NCI-H2081 treated with DMSO at 0.1 percent for 48 hours (cell line): ENCODE data around the gene KRT71.

Experiments used
- DNase-seq: peaks from one replicate; lab custom pipeline; 2025; lab: John Stamatoyannopoulos, UW

The KRT71 gene

DNA sequence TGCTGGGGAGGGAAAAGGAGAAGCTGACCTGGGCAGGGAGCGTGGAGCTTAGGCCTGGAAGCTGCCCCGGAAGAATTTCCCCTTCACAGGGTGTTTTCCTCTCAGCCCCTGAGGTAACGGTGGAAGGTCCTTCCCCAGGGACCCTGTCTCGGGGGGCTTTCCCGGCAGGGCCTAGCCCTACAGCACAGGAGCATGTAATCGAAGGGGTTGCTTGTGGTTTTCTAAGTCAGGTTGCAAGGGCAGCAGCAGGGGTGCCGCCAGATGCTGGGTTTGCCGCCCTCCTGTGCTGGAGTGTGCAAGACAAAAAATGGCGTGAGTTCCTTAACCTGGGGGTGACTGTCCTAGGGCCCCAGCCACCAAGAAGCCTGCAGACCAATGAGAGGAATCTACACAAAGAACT is 22.3 kb upstream of the KRT71 start:
- no peak for DNase-seq

DNA sequence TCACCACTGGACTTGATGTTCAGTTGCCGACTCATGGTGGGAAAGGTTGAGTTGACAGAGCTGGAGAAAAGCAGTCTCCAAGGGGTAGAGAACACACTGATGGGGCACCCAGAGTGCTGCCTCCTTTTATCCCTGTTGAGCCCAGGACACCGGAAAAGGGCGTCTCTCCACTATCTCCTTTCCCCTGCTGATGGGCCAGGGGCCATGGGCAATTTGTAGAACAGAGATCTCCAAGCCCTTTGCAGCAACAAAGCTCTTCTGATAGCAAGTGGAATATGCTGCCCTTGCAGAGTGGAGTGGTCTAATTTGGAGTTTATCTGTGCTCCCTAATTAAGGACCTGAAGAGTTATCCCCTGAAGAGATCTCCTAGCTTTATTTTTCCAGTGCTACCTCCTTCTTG is 20.8 kb upstream of the KRT71 start, which contains the start of gene KRT74:
Gene KRT74 (minus strand): TSS at position 101 of the 400 bp plus-strand sequence. CDS start 66 bp downstream, at position 35.
- no peak for DNase-seq

DNA sequence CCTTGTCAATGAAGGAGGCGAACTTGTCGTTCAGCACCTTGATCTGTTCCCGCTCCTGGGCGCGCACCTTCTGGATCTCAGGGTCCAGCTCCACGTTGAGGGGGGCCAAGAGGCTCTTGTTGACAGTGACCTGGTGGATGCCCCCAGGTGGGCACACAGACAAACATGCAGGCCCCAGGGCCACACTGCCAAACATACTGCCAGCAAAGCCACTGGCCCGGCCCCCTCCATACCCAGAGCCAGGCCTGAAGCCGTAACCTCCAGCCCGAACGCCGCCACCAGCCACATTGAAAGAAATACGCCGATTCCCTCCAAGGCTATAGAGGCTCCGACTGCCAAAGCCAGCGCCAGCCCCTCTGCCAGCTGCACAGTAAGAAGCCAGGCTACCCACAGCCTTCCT is 20.4 kb upstream of the KRT71 start:
- no peak for DNase-seq

DNA sequence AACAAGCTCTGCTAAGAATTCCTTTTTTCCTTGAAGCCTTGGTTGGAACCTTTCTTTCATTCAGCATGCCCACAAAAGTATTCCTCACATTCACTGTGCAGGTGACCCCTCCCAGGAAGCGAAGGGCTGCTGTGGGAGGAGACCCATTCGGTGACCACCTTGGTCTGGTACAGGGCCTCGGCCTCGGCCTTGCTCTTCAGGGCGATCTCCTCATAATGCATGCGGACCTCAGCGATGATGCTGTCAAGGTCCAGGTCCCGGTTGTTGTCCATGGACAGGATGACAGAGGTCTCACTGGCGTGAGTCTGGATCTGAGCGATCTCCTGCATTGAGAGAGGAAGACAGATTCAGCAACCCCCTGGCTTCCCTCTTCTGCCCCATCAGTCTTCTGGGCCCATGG is 17.6 kb upstream of the KRT71 start:
- no peak for DNase-seq

DNA sequence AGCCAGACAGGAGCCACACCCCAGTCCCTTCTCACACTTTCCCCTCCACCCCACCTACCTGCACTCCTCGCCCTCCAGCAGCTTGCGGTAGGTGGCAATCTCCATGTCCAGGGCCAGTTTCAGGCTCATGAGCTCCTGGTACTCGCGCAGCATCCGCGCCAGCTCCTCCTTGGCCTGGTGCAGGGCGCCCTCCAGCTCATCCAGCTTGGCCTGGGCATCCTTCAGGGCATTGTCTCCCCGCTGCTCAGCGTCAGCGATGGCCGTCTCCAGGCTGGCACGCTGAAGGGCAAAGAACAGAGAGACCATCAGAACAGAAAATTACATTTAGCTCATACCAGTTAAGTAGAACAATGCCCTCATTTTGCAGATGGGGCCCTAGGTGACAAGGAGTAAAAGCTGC is 15.2 kb upstream of the KRT71 start:
- no peak for DNase-seq

DNA sequence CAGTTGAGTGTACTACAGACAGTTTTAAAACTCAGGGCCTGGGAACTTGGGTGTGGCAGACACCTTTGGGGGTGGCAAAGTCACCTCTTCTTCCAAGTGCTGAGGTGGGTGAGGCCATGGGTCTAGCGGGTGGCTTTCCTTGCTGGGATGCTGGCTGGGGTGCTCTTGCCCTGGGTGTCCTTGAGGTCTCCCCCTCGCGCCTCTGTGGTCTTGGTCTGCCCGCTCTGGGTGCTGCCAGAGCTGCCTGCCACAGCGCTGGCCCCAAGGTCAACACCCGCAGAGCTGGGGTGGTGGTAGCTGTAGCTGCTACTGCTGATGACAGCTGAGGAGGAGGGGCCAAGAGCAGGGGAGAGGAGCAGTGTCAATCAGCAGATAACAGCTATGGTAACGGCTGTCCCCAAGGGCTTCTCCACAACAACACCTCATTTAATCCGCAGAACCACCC is 13.9 kb upstream of the KRT71 start:
- no peak for DNase-seq

DNA sequence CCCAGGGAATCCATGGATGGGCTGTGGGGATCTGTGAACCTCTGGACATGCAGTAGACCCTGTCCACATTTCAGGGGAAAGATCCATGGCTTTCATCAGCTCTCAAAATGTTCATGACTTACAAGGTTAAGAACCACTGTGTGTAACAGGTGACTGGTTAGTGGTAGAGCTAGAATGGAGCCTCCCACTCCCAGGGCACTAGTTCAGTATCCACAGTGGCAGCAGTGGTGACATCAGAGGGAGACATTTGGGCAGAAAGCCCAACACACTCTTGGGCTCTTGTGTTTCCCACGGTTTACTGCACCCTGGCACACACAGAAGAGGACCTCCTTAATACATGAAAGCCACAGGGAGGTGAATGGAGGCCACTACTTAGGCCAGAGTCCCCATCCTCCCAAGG is 11.6 kb upstream of the KRT71 start:
- no peak for DNase-seq

DNA sequence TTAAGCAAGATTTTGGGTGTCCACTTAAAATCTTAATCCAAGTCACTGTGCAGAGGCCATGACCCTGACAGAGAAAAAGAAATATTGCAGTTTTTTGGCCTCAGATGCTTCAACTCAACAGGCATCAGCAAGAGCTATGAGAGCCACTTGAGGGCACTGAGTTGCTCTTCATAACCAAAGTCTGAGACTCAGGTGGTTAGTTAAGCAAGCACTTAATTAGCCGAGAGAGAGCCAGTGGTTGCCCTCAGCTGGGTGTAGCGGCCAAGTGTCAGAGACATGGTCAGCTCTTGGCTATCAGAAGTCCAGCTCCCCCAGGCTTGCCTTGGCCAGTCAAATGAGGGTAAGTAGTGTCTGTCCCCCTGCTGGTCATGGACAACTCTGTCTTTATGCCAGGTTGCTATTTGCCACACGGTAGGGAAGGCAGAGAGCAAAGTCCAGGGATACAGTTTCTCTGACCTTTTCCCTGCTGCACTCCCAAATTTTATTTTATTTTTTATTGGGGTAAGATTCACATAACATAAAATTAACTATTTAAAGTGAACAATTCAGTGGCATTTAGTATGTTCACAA is 9.0 kb upstream of the KRT71 start:
- DNase-seq, result no peak

DNA sequence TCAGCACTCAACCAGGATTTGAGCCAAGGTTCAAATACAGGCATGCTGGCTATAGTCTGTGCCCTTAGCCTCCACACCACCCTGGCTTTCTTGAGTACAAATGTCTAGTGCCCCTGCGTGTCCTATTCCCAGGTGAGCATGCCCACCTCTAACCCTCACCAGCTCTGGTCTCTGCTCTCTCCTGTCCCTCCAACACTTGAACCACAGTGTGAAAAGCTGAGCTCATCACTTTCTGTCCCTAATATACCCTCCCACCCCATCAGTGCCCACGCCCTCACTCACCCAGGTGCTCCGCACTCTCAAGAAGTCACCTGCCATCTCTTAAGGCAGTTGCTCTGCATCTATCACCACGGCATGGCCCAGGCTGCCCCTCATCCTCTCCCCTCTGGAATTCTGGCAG is 7.0 kb upstream of the KRT71 start:
- DNase-seq, result no peak

DNA sequence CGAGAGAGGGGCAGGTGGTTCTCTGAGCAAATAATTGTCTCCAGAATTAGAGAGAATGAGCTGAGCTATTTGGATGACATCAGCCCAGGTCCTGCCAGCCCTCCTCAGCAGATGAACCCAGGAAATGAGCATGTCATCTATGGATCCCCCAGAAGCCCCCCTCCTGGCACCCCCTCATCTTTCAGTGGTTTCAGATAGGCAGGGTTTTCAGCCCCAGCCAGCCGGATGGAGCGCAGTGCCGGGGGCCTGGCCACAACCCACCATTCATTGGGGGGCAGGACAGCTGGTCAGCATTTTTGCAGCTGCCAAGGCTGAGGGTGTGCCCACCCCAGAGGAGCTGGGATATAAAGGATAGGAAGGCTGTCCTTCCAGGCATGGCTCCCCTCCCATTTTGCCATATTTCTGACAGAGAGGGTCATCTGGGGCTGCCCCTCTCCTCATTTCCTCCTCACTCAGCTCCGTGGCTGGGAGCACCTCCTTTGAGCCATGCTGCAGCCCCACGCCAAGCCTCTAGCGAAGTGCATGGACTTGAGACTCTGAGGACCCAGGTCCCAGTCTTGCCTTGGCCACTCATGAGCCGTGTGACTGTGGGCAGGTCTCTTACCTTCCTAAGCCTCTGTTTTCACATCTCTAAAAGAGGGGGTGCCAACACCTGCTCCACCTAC is 6.0 kb upstream of the KRT71 start:
- no peak for DNase-seq

DNA sequence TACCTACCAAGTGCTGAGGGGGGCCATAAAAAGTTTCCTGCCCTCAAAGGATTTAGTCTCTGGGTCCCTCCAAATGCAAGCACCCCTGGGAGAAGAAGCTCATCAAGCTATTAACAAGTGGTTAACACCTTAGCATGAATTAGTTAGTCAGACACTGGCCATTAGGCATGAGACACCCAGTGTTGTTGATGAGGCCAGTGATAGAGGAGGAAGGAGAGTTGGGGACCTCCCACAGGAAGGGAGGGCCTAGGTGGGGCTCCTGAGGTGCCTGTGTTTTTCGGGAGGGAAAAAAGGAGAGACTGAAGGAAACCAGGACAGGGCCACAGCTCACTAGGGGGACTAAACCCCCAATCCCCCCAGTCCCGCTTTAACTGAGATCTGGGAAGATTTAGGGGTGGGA is 4.5 kb upstream of the KRT71 start:
- DNase-seq, result no peak

DNA sequence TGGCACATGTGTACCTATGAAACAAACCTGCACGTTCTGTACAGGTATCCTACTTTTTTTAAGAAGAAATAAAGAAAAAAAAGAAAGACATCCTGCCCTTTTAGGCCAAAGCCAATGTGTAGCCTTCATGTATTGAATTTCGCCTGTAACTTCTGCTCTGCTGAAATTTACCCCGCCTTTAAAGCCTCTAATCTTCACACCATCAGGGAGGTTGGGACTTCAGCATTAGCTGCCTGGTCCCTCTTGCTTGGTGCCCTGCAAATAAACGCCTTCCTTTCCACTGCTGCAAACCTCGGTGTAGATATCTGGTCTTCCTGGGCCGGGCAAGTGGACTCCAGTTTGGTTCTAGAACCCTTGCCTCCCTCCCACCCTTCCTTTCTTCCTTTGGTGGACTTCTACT is 2.6 kb upstream of the KRT71 start:
- DNase-seq, result no peak

DNA sequence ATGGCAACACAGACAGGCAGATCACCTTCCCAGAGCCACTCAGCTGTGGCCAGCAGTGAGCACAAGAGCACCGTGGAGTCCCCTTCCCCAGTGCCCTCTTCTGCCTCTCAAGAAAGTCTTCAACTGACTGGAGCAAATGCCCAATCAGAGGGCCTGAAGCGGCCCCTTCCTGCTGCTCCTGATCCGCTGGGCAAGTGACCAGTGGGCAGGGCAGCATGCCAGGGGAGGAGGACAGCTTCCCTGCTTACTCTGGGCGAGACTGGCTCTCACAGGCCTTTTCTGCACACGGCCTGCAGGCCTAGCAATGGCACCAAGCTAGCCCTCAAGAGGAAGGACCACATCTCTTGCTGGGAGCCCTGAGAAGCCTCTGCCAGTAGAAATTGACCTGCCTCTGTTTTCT is 890 bp downstream of the KRT71 start:
- DNase-seq, result no peak

DNA sequence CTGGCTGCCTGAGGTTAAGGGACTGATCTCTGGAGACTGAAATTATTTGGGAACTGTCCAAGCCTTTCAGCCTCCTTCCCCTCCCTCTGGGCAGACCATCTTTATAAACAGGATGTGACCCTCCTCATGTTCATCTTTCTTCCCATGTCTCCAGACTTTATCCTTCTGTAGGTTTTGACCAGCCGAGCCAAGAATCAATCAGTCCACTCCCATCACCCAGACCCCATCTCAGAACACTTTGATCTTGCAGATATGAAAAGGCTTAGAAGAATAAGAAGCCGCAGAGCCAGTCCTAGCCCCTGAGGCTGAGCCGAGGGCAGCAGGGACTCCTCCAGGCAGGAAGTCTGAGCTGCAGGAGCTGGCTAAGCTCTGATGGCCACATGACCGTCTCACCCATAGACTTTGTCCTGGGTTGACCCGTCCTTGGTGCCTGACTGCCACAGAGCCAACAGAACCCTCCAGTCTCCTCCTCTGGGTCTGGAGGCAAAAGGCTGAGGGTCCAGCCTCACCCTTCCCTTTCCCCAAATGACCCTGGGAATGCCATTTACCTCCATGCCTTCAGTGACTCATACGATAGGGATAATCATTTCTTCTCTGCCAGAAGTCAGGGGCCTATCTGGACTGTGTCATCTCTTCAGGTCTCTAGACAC is 1.6 kb downstream of the KRT71 start:
- DNase-seq, result no peak

DNA sequence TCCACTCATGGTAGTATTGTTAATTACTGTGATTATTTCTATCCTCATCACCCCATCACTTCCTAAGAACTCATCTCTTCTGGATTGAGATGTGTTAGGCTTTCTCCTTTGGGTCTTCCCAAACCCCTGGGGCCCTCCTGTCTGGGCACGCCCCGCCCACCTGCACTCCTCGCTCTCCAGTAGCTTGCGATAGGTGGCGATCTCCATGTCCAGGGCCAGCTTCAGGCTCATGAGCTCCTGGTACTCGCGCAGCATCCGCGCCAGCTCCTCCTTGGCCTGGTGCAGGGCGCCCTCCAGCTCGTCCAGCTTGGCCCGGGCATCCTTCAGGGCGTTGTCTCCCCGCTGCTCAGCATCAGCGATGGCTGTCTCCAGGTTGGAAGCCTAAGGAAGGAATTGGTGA is 6.8 kb downstream of the KRT71 start:
- no peak for DNase-seq

DNA sequence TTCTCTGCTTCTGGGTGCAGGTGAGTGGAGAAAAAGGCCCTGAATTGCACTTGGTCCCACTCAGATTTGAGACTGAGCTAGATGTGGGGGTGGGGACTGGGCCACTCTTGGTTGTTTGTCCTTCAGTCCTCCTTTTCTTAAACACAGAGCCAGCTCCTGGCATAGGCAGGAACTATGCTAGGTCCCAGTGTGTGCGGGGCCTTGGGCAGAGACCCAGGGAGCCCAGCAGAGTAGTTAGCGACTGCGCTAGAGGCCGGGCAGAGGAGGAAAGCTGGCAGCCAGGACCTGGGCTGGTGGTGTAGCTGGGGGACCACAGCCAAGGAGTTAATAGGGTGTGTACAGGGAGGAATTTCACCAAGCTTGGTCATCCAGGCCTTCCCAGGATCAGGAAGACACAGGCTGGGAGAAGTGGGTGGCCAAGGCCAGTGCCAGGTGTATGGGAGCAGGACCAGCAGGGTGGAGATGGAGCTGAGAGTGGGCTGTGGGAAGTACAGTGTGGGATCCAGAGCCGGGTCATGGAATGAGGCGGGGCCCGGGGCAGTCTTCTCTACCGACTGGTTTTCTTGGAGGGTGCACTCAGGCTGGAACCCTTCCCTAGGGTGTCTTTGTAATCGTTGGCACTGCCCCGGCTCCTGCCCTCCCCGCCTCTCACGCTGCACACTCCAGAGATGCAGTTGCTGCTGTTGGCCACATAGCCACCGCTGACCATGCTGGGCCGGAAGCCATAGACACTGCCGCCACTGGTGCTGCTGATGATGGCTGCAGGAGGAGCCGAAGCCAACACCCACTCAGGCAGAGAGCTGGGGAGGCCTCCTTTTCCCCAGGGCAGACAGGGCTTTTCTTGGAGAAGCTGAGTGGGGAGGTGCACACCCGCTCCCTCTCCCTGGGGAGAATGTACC is 8.7 kb downstream of the KRT71 start:
- no peak for DNase-seq

DNA sequence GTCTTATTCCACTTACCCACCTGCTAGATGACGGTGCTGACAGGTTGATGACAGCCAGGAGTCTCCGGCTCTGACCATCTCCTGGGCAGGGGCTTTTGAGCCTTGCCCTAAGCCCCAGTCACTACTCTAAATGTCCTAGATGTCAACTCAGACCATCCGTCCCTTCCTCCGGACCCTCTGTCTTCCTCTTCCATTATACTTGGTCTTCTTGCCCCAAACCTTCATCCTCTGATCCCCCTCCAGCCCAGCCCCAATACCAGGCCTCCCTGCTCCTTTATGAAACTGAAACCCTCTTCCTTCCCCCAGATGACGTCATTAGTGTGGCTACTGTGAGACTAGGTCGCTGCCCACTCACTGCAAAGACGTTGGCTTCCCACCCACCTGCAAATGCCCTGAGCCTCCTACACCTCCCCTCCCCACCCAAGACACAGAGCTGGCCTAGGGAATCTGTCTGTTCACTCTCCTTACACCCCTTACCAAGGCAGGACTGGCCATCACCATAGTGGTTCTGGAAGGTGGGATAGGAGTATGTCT is 10.1 kb downstream of the KRT71 start:
- DNase-seq, result no peak

DNA sequence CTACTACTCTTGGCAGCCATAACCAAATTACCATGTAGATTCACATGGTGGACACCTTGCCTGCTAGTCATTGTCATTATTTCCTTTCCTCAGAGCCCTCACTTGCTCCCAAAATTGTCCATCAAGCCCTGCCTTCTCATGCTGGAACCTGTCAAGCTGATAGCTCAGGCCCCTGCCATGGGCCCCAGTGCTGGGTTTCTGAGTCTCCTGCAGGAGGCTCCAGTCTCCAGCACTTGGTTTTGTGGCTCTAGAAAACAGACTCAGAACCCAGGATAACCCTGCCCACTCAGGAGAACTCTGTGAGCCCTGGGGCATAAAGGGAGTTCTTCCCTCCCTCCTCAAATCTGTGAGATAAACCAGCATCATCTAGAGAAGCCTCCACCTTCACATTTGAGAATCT is 10.8 kb downstream of the KRT71 start:
- no peak for DNase-seq

DNA sequence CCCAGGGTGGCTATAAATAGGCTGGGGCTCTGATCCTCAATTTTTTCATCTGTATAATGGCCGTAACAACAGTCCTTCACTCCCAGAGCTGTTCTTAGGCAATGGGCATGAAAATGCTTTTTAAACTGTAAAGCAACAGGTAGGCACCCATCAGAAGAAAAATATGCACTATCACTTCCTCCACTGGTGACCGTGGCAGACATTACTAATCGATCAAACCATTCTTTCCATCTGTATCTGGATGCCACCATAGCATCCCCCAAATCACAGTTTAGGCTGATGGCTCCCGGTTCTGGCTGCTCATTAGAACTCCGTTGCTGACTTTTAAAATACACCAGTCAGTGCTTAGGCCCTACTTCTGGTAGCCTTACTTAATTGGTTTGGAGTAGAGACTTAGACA is 11.2 kb downstream of the KRT71 start:
- no peak for DNase-seq

DNA sequence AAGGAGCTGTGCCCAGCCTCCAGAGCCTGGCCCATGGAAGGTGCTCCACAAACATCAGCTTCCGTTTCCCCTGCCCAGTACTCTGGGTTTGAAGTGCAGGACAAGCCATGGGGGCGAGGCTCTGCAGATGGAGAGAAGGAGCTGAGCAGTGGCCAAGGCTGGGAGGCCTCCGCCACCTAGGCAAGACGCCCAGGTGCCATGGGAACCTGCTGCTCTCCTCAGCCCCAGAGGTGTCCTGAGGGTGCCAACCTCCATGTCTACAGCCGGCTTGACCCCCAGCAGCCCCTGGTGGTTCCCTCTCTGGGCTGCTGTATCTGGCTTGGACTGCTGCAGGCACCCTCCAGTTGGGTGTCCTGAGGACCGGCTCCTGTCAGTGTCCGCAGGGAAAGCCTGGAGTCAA is 12.4 kb downstream of the KRT71 start:
- no peak for DNase-seq

DNA sequence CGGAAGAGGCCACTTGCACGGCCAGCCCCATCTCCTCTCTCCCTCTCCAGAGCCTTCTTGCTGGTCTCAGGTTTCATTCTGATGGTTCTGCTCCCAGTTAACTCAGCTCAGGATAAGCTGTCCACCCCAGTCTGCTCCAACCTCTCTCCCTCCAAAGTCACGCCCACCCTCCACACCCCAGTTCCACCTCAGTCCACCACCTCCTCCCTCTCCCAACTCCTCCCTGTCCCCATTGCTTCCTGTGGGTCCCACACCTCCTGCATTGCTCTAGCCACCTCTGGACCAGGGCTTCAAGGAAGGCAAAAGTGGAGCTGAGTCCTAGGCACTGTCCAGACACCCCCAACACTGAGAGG is 13.1 kb downstream of the KRT71 start:
- no peak for DNase-seq

DNA sequence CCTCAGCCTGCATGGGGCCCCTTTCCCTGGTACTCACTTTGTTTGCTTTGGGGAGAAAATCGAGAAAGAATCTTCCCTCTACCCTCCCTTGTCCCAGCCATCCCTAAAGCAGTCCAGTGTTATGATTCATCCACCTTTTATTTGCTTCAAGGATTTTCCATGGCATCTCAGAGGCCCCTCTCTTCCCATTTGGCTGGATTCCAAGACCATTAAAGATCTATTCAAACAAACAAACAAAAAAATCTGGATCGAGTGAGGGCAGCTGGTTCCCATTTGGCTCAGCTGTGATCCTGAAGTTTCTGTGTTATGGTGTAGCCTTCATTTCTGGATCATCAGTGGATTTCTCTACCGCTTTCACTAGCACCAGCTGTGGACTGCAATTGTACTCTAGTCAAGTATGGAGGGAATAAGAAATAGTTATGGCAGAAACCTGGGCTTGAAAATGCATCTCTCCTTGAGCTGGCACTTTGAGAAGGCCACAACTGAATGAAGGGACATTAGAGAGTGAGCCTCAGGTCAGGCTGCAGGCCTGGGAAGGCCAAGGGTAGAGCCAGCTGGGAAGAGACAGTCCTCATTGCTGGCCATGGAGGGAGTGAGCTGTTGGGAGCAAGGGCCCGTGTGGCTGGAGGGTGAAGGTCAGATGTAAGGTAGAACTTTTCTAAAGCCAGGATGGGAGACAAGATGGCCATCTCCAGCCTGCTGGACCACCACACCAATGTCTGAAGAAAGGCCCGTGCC is 13.7 kb downstream of the KRT71 start:
- no peak for DNase-seq
